ENCODE measurements around the gene CEP112. TPM values are rescaled to one million over a fixed set of nuclear protein-coding genes. Genes with fewer than 3 reads are reported as not detected.

CEP112 gene
- total and polyA plus RNA-seq, 2 of the 13 experiments (the other 11 are each of a cell fraction or from before 2014, with no cell fraction given), result 1.2 to 3.4 TPM

- TF ChIP-seq THAP9 (CRISPR knock-in tag; IDR thresholded peaks at IDR 0.05; ENCODE audit: borderline replicate concordance) (no peak), ZSCAN20 (CRISPR knock-in tag; IDR thresholded peaks at IDR 0.05; ENCODE audit: borderline replicate concordance) (no peak), ZNF580 (CRISPR knock-in tag; IDR thresholded peaks at IDR 0.05; ENCODE audit: borderline replicate concordance, low read depth) (peak; percentile 25; the same call in 1 of the 2 replicates), ZNF138 (CRISPR knock-in tag; IDR thresholded peaks at IDR 0.05; ENCODE audit: low read depth) (no peak), IKZF1 (IDR thresholded peaks at IDR 0.05) (no peak), ZNF414 (CRISPR knock-in tag; IDR thresholded peaks at IDR 0.05) (no peak), PRDM4 (CRISPR knock-in tag; IDR thresholded peaks at IDR 0.05; ENCODE audit: borderline replicate concordance) (no peak), PAWR (CRISPR knock-in tag; IDR thresholded peaks at IDR 0.05; ENCODE audit: borderline replicate concordance) (no peak), PHF8 (CRISPR knock-in tag; IDR thresholded peaks at IDR 0.05) (no peak), ZEB1 (IDR thresholded peaks at IDR 0.05; ENCODE audit: insufficient replicate concordance, low read depth) (peak; percentile 46), ZBED4 (CRISPR knock-in tag; IDR thresholded peaks at IDR 0.05; ENCODE audit: borderline replicate concordance) (peak; percentile 92; the same call in 1 of the 2 replicates), ZNF788 (CRISPR knock-in tag; IDR thresholded peaks at IDR 0.05; ENCODE audit: borderline replicate concordance) (peak; percentile 52; the same call in 1 of the 2 replicates), IKZF5 (CRISPR knock-in tag; IDR thresholded peaks at IDR 0.05) (peak; percentile 87; the same call in 1 of the 2 replicates), ZNF564 (CRISPR knock-in tag; IDR thresholded peaks at IDR 0.05) (no peak)
Observed at GRCh38 chr17:65627891-65628643, 563.9 kb downstream of the CEP112 start (continued).

Data from HepG2 (cell line).